ENCODE results near the gene NR1D2. TPM values are rescaled to one million over a fixed set of nuclear protein-coding genes. Genes with fewer than 3 reads are reported as not detected.

The NR1D2 gene
- total RNA-seq, 1 experiment from 2014 or later: 18.4 TPM

DNA sequence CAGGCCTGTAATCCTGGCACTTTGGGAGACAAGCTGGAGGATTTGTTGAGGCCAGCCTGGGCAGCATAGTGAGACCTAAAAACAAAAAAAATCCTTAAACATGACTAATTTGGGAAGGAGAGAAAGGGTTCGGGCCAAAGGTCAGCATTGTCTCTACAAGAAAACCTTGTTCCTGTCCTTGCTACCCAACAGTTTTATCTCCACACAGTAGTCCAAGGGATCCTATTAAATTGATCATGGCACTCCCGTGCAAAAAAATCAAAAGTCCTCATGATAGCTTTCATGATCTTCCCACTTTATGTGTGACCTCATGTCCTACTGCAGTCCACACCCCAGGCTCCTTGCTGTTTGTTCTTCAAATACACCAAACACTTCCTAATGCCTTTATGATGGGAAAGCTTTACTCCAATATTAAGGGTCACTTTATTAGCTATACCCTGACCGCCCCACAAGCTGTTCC, 24.0 kb upstream of the NR1D2 start:
- Mint-ChIP-seq H3K36me3 (peaks cover 37% of the 10 kb centered on the region), H3K9me3 (no peaks in the 10 kb centered on the region), H3K27ac (peak overlapping the region; percentile 51), H3K4me3 (no peak overlapping the region), H3K4me1 (peaks cover 41% of the 10 kb centered on the region), H3K27me3 (ENCODE audit: low read depth) (no peaks in the 10 kb centered on the region; the same call in 1 of the 2 replicates)
- TF ChIP-seq HMGA2 (CRISPR knock-in tag; IDR thresholded peaks at IDR 0.05): no peak
- TF ChIP-seq, protein P1, sequence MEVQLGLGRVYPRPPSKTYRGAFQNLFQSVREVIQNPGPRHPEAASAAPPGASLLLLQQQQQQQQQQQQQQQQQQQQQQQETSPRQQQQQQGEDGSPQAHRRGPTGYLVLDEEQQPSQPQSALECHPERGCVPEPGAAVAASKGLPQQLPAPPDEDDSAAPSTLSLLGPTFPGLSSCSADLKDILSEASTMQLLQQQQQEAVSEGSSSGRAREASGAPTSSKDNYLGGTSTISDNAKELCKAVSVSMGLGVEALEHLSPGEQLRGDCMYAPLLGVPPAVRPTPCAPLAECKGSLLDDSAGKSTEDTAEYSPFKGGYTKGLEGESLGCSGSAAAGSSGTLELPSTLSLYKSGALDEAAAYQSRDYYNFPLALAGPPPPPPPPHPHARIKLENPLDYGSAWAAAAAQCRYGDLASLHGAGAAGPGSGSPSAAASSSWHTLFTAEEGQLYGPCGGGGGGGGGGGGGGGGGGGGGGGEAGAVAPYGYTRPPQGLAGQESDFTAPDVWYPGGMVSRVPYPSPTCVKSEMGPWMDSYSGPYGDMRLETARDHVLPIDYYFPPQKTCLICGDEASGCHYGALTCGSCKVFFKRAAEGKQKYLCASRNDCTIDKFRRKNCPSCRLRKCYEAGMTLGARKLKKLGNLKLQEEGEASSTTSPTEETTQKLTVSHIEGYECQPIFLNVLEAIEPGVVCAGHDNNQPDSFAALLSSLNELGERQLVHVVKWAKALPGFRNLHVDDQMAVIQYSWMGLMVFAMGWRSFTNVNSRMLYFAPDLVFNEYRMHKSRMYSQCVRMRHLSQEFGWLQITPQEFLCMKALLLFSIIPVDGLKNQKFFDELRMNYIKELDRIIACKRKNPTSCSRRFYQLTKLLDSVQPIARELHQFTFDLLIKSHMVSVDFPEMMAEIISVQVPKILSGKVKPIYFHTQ (CRISPR knock-in tag; IDR thresholded peaks at IDR 0.05): peak; percentile 91; the same call in 1 of the 2 replicates
- TF ChIP-seq, protein P2, sequence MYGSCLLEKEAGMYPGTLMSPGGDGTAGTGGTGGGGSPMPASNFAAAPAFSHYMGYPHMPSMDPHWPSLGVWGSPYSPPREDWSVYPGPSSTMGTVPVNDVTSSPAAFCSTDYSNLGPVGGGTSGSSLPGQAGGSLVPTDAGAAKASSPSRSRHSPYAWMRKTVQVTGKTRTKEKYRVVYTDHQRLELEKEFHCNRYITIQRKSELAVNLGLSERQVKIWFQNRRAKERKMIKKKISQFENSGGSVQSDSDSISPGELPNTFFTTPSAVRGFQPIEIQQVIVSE (CRISPR knock-in tag; IDR thresholded peaks at IDR 0.05; ENCODE audit: borderline replicate concordance): no peak
- peak; percentile 89 for TF ChIP-seq ZNF671 (CRISPR knock-in tag; IDR thresholded peaks at IDR 0.05)
- TF ChIP-seq ZNF532 (CRISPR knock-in tag; IDR thresholded peaks at IDR 0.05; ENCODE audit: borderline replicate concordance): peak; percentile 91
- peak; percentile 97 for TF ChIP-seq ERG (CRISPR knock-in tag; IDR thresholded peaks at IDR 0.05)
- peak; percentile 82 for TF ChIP-seq ZNF416 (CRISPR knock-in tag; IDR thresholded peaks at IDR 0.05)
- TF ChIP-seq, protein P3, sequence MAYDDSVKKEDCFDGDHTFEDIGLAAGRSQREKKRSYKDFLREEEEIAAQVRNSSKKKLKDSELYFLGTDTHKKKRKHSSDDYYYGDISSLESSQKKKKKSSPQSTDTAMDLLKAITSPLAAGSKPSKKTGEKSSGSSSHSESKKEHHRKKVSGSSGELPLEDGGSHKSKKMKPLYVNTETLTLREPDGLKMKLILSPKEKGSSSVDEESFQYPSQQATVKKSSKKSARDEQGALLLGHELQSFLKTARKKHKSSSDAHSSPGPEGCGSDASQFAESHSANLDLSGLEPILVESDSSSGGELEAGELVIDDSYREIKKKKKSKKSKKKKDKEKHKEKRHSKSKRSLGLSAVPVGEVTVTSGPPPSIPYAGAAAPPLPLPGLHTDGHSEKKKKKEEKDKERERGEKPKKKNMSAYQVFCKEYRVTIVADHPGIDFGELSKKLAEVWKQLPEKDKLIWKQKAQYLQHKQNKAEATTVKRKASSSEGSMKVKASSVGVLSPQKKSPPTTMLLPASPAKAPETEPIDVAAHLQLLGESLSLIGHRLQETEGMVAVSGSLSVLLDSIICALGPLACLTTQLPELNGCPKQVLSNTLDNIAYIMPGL (CRISPR knock-in tag; IDR thresholded peaks at IDR 0.05): no peak
- peak; percentile 97 for TF ChIP-seq EMX1 (CRISPR knock-in tag; IDR thresholded peaks at IDR 0.05)
- no peak for TF ChIP-seq SMAD4 (CRISPR knock-in tag; IDR thresholded peaks at IDR 0.05)
- TF ChIP-seq ZNF425 (CRISPR knock-in tag; conservative IDR thresholded peaks at IDR 0.05): peak; percentile 87
- TF ChIP-seq, protein P4, sequence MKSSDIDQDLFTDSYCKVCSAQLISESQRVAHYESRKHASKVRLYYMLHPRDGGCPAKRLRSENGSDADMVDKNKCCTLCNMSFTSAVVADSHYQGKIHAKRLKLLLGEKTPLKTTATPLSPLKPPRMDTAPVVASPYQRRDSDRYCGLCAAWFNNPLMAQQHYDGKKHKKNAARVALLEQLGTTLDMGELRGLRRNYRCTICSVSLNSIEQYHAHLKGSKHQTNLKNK (CRISPR knock-in tag; IDR thresholded peaks at IDR 0.05): 0 out of 2 replicates have a peak, but pooled peaks have one; percentile 30
- TF ChIP-seq ZNF121 (CRISPR knock-in tag; IDR thresholded peaks at IDR 0.05): peak; percentile 81
- TF ChIP-seq NFATC4 (CRISPR knock-in tag; IDR thresholded peaks at IDR 0.05): peak; percentile 94
- 0 out of 2 replicates have a peak, but pooled peaks have one; percentile 16 for TF ChIP-seq SP1 (CRISPR knock-in tag; conservative IDR thresholded peaks at IDR 0.05)
- TF ChIP-seq, protein P5, sequence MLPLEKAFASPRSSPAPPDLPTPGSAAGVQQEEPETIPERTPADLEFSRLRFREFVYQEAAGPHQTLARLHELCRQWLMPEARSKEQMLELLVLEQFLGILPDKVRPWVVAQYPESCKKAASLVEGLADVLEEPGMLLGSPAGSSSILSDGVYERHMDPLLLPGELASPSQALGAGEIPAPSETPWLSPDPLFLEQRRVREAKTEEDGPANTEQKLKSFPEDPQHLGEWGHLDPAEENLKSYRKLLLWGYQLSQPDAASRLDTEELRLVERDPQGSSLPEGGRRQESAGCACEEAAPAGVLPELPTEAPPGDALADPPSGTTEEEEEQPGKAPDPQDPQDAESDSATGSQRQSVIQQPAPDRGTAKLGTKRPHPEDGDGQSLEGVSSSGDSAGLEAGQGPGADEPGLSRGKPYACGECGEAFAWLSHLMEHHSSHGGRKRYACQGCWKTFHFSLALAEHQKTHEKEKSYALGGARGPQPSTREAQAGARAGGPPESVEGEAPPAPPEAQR (CRISPR knock-in tag; IDR thresholded peaks at IDR 0.05): 0 out of 2 replicates have a peak, but pooled peaks have one; percentile 8
- TF ChIP-seq PRRX2 (CRISPR knock-in tag; IDR thresholded peaks at IDR 0.05): peak; percentile 95
- ATAC-seq (no peak), DNase-seq (ENCODE audit: low spot score) (no peak)
- ChIA-PET CTCF (no interaction called here), POLR2A (interaction anchor here (0.7 kb wide), 2 partner anchors 28 to 234 kb away, joined by 4 to 6 read pairs; no protein-coding TSS in a partner anchor)

All from WTC11 (cell line).